GM12873 (cell line): Measurements from ENCODE around the gene ZNF831.

Experiments
- TF ChIP-seq, protein P1 (sequence below): IDR thresholded peaks from 2 replicates; pipeline ENCODE4 v1.5.1; 2012; ENCODE audit warnings: low read depth, mild to moderate bottlenecking, moderate library complexity, low read length, control low read depth; ENCODE audit not compliant: insufficient read depth; ENCODE audit errors: missing control alignments

ZNF831 gene

DNA sequence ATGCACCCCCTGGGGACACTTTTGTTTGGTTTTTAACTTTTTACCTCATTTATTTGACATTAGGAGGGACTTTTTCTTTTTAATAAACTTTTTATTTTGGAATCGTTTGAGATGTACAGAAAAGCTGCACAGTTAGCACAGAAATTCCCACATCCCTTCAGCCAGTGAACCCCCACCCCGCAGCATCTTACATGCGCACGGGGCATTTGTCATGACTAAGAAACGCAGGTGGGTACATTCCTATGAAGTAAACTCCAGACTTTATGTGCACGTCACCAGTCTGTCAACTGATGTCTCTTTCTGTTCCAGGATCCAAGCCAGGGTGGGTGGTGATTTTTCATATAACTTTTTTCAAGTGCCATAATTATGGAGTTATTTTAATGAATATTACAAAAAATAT, 4.9 kb upstream of the ZNF831 start:
- TF ChIP-seq, protein P1, sequence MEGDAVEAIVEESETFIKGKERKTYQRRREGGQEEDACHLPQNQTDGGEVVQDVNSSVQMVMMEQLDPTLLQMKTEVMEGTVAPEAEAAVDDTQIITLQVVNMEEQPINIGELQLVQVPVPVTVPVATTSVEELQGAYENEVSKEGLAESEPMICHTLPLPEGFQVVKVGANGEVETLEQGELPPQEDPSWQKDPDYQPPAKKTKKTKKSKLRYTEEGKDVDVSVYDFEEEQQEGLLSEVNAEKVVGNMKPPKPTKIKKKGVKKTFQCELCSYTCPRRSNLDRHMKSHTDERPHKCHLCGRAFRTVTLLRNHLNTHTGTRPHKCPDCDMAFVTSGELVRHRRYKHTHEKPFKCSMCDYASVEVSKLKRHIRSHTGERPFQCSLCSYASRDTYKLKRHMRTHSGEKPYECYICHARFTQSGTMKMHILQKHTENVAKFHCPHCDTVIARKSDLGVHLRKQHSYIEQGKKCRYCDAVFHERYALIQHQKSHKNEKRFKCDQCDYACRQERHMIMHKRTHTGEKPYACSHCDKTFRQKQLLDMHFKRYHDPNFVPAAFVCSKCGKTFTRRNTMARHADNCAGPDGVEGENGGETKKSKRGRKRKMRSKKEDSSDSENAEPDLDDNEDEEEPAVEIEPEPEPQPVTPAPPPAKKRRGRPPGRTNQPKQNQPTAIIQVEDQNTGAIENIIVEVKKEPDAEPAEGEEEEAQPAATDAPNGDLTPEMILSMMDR: no peak

DNA sequence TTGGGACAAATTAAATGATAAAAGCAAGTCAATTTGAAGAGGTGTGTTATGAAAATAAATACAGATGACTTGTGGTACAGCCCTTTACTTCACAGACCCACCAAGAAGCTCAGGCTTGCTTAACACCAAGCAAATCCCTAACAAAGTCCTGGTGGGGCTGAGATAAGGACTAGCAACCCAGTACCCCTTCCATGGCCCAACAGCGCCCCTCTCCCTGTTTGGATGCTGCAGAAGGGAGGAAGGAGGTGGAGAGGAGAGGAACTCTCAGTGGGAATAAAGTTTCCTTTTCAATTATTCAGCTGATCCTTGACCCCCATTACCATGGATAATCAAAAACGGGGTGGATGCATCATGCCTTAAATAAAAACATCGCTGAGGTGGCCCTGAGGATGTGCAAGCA, 4.5 kb upstream of the ZNF831 start:
- TF ChIP-seq, protein P1: no peak

DNA sequence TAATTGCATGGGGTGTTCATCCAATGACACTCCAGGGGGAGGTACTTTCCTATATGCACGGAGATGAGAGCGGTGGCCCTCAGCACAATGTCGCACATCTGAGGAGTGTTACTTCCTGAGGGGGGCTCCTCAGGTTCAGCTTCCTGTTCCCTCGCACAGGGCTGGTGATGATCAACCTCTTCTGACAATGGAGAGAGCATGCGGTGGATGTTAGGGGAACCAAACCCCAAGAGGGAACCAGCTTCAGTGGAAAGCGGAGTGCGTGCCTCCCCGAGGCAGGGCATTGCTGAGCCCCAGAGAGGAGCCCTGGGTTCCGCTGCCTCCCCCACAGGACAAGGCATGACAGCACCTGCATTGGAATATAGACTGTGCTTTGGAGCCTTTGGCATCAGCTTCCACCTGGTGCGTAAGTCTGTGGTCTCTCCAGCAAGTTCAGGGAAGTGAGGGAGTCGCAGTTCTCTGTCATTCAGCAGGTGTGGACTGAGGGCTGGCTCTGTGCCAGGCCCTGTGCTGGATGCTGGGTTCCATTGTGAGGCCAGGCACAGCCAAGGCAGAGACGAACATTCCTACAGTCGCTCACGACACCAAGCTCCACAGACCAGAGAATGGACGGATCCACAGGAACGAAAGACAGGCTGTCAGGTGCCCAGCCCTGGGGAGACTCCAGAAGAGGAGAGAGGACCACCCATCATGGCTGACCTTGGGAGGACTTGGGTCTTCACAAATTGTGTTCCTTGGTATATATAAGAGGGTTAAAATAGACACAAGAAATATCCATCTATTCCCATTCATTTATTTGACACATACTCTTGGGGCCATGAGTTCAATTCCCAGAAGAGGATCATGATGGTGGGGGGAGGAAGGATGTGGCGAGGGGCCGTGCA, 3.9 kb upstream of the ZNF831 start:
- TF ChIP-seq, protein P1: no peak

DNA sequence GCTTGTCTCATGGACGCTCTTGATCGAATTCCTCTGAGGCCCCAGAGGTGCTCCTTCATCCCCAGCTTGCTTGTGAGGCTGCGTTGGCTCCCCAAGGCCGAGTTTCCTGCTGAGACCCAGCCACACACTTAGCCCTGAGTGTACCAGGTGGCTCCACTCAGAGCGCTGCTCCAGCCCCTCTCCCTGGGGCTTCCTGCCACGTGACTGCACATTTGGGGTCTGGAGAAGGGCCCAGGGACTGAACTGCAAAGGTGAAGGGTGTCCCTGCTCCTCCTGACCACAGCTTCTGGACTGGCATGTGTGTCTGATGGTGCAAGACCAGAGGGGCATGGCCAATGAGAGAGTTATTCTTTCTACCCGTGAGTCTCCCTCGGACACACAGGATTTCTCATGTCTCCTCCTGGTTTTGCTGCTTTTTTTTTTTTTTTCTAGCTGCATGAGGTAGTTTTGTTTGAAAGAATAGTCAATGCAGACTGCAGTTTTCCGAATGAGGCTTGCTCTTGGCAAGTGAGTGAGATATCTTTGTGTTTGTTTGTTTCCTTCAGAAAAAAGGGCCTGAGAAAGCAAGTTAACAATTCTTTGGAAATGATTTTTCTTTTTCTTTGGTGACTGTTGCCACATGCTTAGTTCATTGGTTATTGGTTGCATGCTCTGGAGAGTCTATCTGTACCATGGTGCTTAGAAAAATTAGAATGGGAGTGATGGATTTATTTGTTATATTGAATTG, 3.1 kb upstream of the ZNF831 start:
- TF ChIP-seq, protein P1: no peak

DNA sequence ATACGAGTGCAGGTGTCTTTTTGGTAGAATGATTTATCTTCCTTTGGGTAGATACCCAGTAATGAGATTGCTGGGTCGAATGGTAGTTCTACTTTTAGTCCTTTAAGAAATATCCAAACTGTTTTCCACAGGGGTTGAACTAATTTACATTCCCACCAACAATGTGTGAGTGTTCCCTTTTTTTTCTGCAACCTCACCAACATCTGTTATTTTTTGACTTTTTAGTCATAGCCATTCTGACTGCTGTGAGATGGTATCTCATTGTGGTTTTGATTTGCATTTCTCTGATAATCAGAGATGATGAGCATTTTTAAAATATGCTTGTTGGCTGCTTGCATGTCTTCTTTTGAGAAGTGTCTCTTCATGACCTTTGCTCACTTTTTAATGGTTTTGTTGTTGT, 1.9 kb upstream of the ZNF831 start:
- TF ChIP-seq, protein P1: no peak

DNA sequence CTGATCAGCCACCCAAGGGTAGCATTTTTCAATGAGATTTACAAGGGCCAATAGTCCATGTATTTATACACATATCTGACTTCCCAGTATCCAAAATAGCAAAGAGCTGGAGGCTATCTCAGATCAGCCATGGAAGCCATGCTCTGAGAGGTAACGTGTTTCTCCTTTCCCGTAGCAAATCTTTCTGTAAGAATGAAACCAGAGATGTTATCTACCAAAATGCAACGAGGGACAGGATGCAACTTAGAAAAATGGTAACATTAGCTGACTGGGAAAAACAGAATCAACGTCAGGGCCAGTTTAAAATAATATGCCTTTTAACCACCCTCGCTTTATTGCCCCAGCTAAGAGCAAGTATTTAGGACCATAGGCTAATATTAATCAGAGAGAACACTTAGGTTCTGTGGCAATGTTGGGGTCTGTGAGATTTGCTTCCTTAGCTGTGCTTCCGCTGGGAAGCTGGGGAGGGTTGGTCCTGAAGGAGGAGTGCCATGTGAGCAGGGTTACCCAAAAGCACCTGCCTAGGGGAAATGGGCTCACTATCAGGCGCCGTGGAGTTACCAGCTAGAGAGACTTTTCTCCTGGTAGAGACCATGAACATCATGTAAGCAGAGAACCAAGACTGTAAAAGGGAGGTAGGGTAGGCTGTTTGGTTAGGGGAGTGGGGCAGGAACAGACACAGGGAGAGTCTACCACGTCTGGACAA, 1.2 kb downstream of the ZNF831 start:
- TF ChIP-seq, protein P1: no peak

DNA sequence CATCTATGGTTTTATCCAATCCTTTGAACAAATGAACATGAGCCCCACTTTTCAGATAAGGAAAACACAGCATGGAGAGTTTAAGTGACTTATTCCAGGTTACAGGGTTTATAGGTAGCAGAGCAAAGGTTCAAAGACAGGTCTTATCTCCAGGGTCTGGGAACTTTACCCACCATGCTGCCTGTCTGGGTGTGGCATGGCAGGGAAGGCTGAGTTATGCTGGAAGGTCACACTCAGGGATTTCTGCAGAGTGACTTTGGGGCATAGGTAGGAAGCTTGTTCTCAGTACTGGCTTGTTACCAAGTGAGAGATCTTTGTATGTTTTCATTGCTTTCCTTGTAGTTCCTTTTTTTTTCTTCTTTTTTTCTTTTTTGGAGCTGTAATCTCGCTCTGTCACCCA, 1.8 kb downstream of the ZNF831 start:
- TF ChIP-seq, protein P1: no peak
